Esophagus squamous epithelium (tissue), 4 donors: ENCODE measurements around the gene RREB1.

Experiments used
- POLR2A ChIP-seq, 4 donors: fragments of 450-650 bp; IDR thresholded peaks; one replicate each; pipeline ENCODE4 v1.6.1; 2017; ENCODE audit warnings: antibody characterized with exemption in 4 of 4, mild to moderate bottlenecking in 4 of 4, moderate library complexity in 3 of 4
- TF ChIP-seq, protein P1 (sequence below), 6 experiments: fragments of 450-650 bp in 4 of 6; fragments of 200-600 bp in 2 of 6; sonication (generic) in 2 of 6; IDR thresholded peaks; one replicate each; pipeline ENCODE4 v1.5.1; 2016 to 2019; ENCODE audit warnings: antibody characterized with exemption in 6 of 6, mild to moderate bottlenecking in 4 of 6, moderate library complexity in 4 of 6

DNA sequence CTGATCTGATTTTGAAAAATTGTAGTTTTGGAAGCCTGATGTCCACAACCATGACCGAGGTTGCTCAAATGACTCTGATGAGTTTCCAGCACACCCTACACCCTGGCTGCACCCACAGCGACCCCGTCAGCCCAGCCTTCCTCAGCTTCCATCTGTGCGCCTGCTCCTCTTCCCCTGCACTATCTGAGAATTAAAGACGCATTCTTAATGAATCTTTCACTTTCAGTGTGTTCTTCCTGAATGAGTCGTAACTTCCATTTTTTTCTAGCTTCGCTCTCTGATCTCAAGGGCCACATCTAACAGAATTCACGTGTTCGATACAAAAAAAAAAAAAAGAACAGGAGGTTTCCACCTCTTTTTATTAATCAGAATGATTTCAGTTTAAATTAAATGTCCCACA is 21.3 kb upstream of the RREB1 start:
- TF ChIP-seq POLR2A (IDR thresholded peaks at IDR 0.05) = no peak
- TF ChIP-seq, protein P1, sequence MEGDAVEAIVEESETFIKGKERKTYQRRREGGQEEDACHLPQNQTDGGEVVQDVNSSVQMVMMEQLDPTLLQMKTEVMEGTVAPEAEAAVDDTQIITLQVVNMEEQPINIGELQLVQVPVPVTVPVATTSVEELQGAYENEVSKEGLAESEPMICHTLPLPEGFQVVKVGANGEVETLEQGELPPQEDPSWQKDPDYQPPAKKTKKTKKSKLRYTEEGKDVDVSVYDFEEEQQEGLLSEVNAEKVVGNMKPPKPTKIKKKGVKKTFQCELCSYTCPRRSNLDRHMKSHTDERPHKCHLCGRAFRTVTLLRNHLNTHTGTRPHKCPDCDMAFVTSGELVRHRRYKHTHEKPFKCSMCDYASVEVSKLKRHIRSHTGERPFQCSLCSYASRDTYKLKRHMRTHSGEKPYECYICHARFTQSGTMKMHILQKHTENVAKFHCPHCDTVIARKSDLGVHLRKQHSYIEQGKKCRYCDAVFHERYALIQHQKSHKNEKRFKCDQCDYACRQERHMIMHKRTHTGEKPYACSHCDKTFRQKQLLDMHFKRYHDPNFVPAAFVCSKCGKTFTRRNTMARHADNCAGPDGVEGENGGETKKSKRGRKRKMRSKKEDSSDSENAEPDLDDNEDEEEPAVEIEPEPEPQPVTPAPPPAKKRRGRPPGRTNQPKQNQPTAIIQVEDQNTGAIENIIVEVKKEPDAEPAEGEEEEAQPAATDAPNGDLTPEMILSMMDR (IDR thresholded peaks at IDR 0.05) = peak in 1 of 6 experiments; percentile 11
